Mucosa of descending colon (tissue), 3 donors: ENCODE data around the gene CLK3. TPM values are rescaled to one million over a fixed set of nuclear protein-coding genes. Genes with fewer than 3 reads are reported as not detected.

Source experiments
- ATAC-seq: fragments of 200-7000 bp; cut with Tn5 transposase; one replicate; pipeline ENCODE4 v1.9.1; 2020; ENCODE audit warnings: mild to moderate bottlenecking, moderate library complexity
- DNase-seq, 3 donors: peaks; one replicate each; pipeline ENCODE4 v3.0.0-alpha.2; 2020
- H3K36me3 ChIP-seq: fragments of 200-600 bp; one replicate; pipeline ENCODE4 v1.8.0; 2021; ENCODE audit warnings: low read depth, mild to moderate bottlenecking
- H3K4me1 ChIP-seq: fragments of 200-600 bp; one replicate; pipeline ENCODE4 v1.8.0; 2021; ENCODE audit warnings: low read depth, mild to moderate bottlenecking
- H3K4me3 ChIP-seq: fragments of 200-600 bp; one replicate; pipeline ENCODE4 v1.8.0; 2021; ENCODE audit warnings: mild to moderate bottlenecking
- H3K9me3 ChIP-seq: fragments of 200-600 bp; one replicate; pipeline ENCODE4 v1.8.0; 2021; ENCODE audit warnings: mild to moderate bottlenecking
- CTCF ChIP-seq: fragments of 200-600 bp; IDR thresholded peaks from one replicate; pipeline ENCODE4 v1.8.0; 2022; ENCODE audit warnings: antibody characterized with exemption, mild to moderate bottlenecking
- intact Hi-C, 2 donors: fragments of 100-400 bp; cut with DNase I in 1 of 2; cut with micrococcal nuclease in 1 of 2; formaldehyde crosslinking; loops; one replicate each; pipeline versions ENCODE4 v1.11.0 to v1.11.1; 2022; cut with DNase I, micrococcal nuclease
- total RNA-seq, 3 donors: library from RNA; stranded (reverse); fragmentation: NEBNext Ultra II Directional in 2 of 3; extraction: Animal tissue kit (Norgen Biotek cat#: 25700) in 2 of 3; gene quantifications; one replicate each; pipeline versions ENCODE4 v1.2.1 to v1.2.4, GENCODE V29; 2021 to 2023
- donor health status: DM: no; HTN: no; CAD: no; lungs with moderate emphysema.
- donor health status: DM: no; HTN: no; CAD: no.
- donor health status: DM: no; HTN: yes; CAD: no.

Gene CLK3
- total RNA-seq, 3 donors from 2014 or later = 92.7 to 120 (median 110) TPM

- intact Hi-C loops = no loop called here
- TF ChIP-seq CTCF = no peak
- Histone ChIP-seq H3K4me1 (peaks cover 22% of the 10 kb centered on the region), H3K4me3 (no peak overlapping the region), H3K9me3 (no peaks in the 10 kb centered on the region), H3K36me3 (no peaks in the 10 kb centered on the region)
- ATAC-seq (no peak), DNase-seq (no peak)
These were observed 52.3 kb downstream of the CLK3 start for GRCh38 chr15:74667975-74668374.

- Histone ChIP-seq H3K4me1 (peaks cover 7% of the 10 kb centered on the region), H3K36me3 (no peaks in the 10 kb centered on the region), H3K9me3 (no peaks in the 10 kb centered on the region), H3K4me3 (no peak overlapping the region)
- no peak for ATAC-seq
- TF ChIP-seq CTCF = no peak
- intact Hi-C loops = no loop called here
- DNase-seq = no peak
These were observed 54.0 kb downstream of the CLK3 start for GRCh38 chr15:74669627-74670026.

GRCh38 chr15:74674161-74674560 lies 58.5 kb downstream of the CLK3 start:
- ATAC-seq = no peak
- H3K4me3 ChIP-seq = no peak overlapping the region
- DNase-seq = no peak
- H3K9me3 ChIP-seq = no peaks in the 10 kb centered on the region
- no peak for TF ChIP-seq CTCF
- no peaks in the 10 kb centered on the region for H3K36me3 ChIP-seq
- no peaks in the 10 kb centered on the region for H3K4me1 ChIP-seq
- intact Hi-C loops = no loop called here

- Histone ChIP-seq H3K4me1 (no peaks in the 10 kb centered on the region), H3K36me3 (no peaks in the 10 kb centered on the region), H3K4me3 (no peak overlapping the region), H3K9me3 (no peaks in the 10 kb centered on the region)
- no peak for DNase-seq
- no peak for ATAC-seq
- intact Hi-C loops = no loop called here
- TF ChIP-seq CTCF = no peak
These were observed 61.2 kb downstream of the CLK3 start for GRCh38 chr15:74676801-74677200.

Other genes with a start within 250 kb of the CLK3 start
- gene CYP11A1, start 248.2 kb upstream of the CLK3 start, total RNA-seq = under 1 TPM; 0.52 to 0.82 (median 0.60) TPM
- gene SEMA7A, start 181.9 kb upstream of the CLK3 start, total RNA-seq = 1 to 10 TPM; 1.6 to 3.7 (median 3.0) TPM
- gene UBL7, start 154.7 kb upstream of the CLK3 start, total RNA-seq = 10 to 100 TPM; 29.5 to 43.5 (median 37.6) TPM
- 10 to 100 TPM; 10.3 to 14.5 (median 11.5) TPM for gene ARID3B, start 74.6 kb upstream of the CLK3 start, total RNA-seq
- gene EDC3, start 80.2 kb downstream of the CLK3 start, total RNA-seq = 10 to 100 TPM; 30.9 to 31.9 (median 31.6) TPM
- under 1 TPM in 2 of 3 donors, not detected in 1; 0.13 to 0.27 TPM for gene CYP1A1, start 109.7 kb downstream of the CLK3 start, total RNA-seq
- not detected for gene CYP1A2, start 133.0 kb downstream of the CLK3 start, total RNA-seq
- gene CSK, start 166.2 kb downstream of the CLK3 start, total RNA-seq = 100 to 1,000 TPM in 1 of 3 donors, 10 to 100 TPM in 2; 66.2 to 103 (median 90.5) TPM
- gene LMAN1L, start 197.0 kb downstream of the CLK3 start, total RNA-seq = under 1 TPM; 0.32 to 0.60 (median 0.55) TPM
- under 1 TPM in 2 of 3 donors, not detected in 1; 0.16 to 0.19 TPM for gene CPLX3, start 210.8 kb downstream of the CLK3 start, total RNA-seq
- 10 to 100 TPM; 66.5 to 89.3 (median 73.1) TPM for gene ULK3, start 227.3 kb downstream of the CLK3 start, total RNA-seq